T-helper 2 cell treated with Interferon-gamma antibody and Interleukin-4, amounts not matched to agents 100 ng/mL and 5 ng/mL, for 36 hours (primary cell): ENCODE data around the gene TMEM181. TPM values are rescaled to one million over a fixed set of nuclear protein-coding genes. Genes with fewer than 3 reads are reported as not detected.
"Not testable (repeated sequence)": the region's sequence is repeated elsewhere in the genome, so short reads cannot be mapped to it uniquely, and the experiment has no call there.

ENCODE experiments used
- intact Hi-C: fragments of 100-400 bp; cut with micrococcal nuclease; formaldehyde crosslinking; loops from one replicate; pipeline ENCODE4 v1.15.1; 2023
- total RNA-seq: library from RNA; stranded (reverse); gene quantifications from 2 replicates; pipeline ENCODE4 v1.2.3, GENCODE V29; 2022

The TMEM181 gene
- total RNA-seq, 1 donor from 2014 or later: 20.2 TPM

DNA sequence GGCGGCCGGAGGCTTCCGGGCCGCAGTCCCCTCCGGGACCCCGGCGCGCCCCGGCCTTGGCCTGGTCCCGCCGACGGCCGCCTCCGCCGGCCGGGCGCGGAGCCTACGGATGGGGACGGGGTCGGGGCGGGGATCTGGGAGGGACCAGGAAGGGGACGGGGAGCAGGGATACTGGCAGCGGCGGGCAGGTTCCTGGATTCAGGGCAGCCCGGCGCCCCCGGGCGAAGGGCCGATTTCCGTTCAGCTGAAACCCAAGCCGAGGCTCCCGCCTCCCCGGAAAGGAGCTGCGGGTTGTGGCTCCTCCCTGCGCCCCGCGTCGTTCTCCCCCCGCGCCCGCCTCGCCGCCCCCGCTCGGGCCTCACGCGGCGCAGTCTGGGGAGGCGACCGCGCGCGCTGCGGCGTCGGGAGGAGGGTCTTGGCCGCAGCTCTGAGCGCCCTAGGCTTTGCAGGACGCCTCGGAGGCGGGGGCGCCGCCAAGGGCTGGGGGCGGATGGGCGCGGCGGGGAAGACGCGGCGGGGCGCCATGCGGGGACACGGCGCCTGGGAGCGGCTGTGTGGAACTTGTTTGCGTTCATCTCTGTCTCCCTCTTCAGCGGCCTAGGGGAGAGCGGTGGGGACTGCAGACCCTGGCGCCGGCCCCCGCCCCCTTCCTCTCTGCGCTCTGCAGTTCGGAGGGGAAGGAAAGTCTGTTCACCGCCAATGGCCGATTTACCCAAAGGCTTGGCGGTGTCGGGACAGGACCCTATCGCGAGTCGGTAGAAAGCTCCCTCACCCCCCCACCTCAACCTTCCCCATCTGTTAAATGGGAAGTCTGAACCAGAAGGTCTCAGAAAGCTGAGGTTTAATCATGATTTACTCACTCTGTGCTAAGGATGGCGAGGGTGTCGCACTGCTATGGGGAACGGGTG, 22.7 kb upstream of the TMEM181 start:
- intact Hi-C loops: loop anchor here (1.0 kb wide), 1 partner anchor 22 kb away; no protein-coding TSS in a partner anchor

DNA sequence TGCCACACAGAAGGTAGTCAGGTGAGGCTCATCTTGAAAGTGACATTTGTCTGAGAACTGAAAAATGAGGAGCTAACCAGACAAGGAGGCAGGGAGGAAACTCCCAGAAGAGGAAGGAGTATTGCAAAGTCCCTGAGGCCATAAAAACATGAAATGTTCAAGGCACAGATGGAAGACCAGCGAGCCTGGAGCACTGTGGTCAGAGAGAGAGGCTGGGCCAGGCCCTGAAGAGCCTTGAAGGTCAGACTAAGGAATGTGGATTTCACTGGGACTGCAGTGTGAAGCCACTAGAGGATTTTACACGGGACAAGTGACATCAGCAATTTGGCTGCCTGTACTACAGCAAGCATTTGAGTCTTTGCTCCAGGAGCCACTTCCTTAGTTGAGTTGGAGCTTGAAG, 21.1 kb upstream of the TMEM181 start:
- intact Hi-C loops: no loop called here

GRCh38 chr6:158539413-158539812, 20.5 kb upstream of the TMEM181 start:
- intact Hi-C loops: no loop called here

DNA sequence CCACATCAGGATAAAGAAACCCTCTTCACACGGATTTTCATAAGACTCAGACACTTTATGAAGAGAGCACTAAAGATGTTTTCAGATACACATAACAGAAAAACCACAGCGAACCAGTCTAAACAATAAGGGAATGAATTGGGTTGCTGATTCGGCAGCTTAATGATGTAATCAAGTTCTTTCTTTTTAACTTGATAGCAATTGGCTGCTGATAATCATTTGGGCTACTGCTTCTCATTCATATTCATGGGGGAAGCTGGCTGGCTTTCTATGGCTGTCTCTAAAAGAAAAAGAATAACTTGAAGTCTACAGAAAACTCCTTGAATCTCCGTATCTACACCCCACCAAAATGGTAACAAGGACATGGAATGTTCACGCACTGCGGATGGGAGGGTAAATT, 20.0 kb upstream of the TMEM181 start:
- intact Hi-C loops: no loop called here

- intact Hi-C loops: no loop called here
Observed at GRCh38 chr6:158543606-158544185, 16.2 kb upstream of the TMEM181 start.

DNA sequence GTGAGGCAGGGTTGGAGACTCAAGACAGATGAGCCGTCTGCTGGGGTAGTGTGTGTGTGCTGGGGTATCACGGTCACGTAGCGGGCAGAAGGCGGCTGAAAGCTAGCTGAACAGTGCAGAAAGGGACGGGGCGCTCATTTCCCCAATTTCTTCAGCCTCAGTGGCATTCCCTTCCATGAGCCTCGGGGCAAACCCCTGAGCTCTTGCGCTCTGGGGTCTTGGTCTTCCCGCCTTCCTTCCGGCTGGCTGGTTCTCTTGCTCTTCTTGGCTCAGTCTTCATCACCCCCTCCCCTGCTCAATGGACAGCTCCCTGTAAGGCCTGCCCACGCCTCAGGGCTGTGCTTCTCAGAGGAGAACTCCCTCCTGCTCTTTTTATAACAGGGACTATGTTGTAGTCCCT, 15.5 kb upstream of the TMEM181 start:
- intact Hi-C loops: no loop called here

- intact Hi-C loops: no loop called here
Observed at GRCh38 chr6:158545043-158545966, 14.6 kb upstream of the TMEM181 start.

GRCh38 chr6:158548418-158549161, 11.3 kb upstream of the TMEM181 start:
- intact Hi-C loops: no loop called here

DNA sequence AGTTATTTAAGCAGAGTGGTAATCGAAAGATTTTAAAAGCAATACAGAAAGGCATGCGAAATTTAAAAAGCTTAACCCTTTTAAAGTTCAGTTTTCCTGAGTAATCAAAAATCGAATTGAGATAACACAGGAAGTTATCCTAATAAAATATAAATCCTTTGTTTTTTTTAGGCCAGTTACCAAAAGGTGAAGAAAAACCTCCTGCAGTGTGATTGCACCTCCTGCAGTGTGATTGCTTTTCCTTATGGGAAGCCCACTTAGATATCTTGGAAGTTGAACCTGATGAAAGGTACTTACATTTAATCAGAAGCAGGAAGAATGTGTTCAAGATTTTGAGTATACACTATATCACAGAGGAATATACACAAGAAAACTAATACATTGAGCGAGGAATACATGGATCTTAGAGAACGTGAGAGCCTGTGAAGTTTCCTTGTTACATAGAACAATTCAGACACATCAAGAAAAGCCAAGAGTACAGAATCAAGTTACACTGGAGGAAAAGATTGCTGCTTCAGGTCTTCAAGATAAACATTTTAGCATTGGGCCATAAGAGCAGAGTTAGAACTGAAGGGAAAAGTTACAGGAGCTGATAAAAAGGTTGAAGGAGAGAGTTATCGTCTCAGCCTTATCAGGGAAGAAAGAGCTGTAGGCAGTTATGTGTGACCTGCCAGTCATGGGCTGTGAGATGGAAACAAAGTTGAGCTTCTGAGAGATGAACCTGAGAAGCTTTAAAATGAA, 7.7 kb upstream of the TMEM181 start:
- intact Hi-C loops: no loop called here

DNA sequence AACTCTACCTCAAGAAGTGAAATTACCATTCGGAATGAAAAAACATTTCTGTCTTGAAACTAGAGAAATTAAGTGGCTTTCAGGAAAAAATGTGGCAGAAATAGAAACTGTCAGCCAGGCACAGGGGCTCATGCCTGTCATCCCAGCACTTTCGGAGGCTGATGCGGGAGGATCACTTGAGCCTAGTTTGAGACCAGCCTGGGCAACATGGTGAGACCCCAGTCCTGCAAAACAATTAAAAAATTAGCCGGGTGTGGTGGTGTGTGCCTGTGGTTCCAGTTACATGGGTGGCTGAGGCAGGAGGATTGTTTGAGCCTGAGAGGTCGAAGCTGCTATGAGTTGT, 7.1 kb upstream of the TMEM181 start:
- intact Hi-C loops: no loop called here

DNA sequence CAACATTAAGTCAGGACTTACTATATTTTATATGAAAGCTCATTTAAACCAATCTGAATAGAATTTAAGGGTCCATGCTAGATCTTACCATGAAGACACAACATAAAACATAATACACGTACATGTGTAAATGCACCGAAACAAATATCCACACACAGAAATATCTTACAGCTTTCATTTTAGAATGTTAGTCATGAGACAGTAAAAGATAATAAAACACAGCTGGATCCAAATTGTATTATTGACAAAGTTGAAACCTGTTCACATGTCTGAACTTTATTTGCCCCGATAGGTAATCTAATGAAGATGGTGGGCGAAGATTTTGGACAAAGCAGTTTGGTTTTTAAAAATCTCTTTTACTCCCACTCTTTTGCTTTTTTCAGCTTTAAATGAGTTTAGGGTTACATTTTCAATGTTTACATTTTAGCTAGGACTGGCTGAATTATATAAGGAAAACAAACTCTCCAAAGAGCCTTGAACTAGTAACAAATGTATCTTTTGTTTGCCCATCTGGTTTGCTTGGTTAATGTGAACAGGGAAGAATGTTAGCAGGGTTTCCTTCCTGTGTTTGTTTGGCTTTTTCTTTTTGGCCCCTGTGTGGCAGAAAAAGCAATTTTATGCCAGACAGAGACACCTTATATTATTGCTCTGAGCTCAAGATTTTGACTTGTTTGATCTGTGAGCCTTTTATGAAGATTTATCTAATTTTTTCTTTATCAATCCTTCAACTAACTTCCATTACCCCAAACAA, 5.1 kb upstream of the TMEM181 start:
- intact Hi-C loops: no loop called here

- intact Hi-C loops: no loop called here
Observed at GRCh38 chr6:158556113-158556512, 3.8 kb upstream of the TMEM181 start.

DNA sequence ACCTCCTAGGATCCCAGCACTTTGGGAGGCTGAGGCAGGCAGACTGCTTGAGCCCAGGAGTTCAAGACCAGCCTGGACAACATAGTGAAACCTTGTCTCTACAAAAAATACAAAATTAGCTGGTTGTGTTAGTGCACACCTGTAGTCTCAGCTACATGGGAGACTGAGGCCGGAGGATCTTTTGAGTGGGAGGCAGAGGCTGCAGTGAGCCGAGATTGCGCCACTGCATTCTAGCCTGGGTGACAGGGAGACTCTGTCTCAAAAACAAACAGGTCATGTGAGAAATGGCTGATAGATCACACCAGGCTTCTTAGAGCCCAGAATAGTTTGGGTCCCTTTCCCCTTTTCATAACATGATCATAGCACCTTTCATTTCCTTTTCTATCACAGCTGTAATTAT, 2.8 kb upstream of the TMEM181 start:
- intact Hi-C loops: not testable (repeated sequence)

GRCh38 chr6:158557927-158558326, 2.0 kb upstream of the TMEM181 start:
- intact Hi-C loops: no loop called here

DNA sequence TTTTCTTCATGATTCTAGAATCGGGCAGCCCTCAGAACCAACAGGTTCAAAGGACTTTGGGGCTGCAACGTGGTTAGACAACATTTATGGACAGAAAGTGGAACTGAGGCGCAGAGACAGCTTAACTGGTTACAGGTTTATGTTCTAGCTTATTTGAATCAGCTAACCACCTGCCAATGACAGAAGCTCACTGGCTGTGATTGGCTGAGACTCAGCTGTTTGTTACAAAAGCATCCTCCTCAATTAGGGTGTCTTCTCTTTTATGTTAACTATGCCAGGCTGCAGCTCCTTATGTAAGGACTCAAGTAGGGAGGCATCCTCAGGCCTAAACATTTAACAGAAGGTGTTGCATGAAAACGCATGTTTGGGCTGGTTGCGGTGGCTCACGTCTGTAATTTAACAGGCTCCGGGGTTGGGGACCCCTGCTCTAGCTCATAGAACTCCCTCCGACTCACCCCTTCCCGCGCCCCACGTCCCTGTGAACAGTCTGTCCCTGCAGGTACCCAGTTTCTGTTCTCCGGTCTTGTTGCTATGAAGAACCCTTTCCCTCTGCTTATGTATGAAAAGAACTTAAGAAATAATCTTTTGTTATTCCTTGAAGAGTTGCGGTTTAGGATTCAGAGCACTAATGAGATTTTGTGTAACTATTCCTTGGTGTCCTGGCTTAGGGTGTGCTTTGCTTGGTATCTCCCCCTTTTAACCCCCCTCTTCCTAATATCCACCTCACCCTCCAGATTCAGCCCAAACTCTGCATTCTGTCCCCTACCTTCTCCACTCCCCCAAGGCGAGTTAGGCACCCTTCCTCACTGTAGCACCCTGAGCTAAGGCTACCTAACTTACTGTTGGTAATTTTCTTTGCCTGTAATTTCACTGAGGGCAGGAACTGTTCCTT, 1.2 kb upstream of the TMEM181 start:
- intact Hi-C loops: loop anchor here (1.0 kb wide), 2 partner anchors 22 to 390 kb away; partner anchors contain the start of genes GTF2H5 and SERAC1

- intact Hi-C loops: loop anchor here (1.0 kb wide), 2 partner anchors 23 to 391 kb away; partner anchors contain the start of genes GTF2H5 and SERAC1
Observed at GRCh38 chr6:158559338-158559894, 475 bp upstream of the TMEM181 start.

DNA sequence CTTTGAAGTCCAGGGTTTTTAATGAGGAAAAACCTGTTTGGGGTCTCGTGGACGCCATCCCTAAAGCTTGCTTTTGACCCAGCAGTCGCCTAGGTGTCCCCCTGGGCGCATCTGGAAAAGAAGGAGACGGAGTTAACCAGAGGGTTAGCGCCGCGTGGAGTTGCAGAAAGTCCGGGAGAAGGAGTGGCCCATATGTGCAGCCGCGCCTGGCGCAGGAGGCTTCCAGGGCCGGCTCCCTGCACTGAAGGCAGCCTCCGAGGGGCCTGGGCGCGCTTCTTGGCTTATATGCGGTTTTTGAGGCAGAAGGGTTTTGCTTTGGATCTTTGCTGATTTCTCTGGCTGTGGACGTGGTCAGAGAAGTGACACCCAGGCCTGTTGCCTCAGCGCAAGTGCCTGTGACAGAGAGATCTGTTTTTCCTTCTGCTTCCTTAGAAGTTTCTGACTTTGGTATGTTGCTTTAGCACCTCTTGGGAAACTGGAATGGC, 987 bp downstream of the TMEM181 start:
- intact Hi-C loops: loop anchor here (1.0 to 5.0 kb wide), 3 partner anchors 16 to 349 kb away; no protein-coding TSS in a partner anchor
